NCI-H2171 treated with DMSO at 0.1 percent for 48 hours (cell line): Measurements from ENCODE around the gene FOXP2.
"Not testable (repeated sequence)": the region's sequence is repeated elsewhere in the genome, so short reads cannot be mapped to it uniquely, and the experiment has no call there.

Experiments used
- DNase-seq: peaks from one replicate; lab custom pipeline; 2025; lab: John Stamatoyannopoulos, UW

FOXP2 gene

DNA sequence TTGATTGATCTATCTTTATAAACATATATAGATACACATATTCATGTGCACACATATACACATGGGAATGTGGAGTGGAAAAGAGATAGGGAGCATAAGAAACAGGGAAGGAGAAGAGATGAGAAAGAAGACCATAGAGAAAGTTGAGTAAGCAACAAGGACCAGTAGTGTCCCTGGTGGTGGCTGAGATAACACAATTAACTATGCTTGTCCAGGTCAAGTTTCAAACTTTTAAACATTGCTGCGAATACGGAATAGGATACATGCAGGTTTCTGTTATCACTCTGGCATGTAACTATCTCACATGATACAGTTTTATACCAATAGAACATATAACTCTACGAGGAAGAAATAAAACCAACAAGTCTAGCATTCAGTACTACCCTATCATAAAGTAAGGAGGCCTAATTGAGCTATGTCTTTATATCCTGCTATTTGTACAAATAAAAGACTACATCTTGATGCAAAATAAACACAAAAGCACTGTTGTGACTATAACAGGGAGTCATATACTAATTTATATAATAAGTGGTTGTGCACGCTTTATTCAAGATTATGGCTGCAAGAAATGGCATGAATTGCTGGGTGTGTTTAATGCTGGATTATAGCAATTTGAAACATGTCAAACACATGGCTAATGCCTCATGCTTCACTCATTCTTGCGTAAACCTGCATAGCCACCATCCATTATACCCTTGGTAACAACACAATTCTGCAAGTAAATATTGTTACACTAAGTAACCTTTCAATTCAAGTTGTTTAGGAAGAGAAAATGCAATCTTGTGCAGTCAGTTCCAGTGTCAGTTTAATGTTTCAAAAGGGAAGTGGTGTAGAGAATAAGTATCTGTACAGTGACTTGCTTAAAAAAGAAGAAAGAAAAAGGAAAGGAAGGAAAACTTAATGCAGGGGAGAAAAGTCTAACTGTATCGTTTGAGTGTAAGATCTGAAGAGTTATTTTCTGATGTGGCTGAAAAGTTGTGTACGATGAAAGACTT, 8.2 kb downstream of the FOXP2 start:
- peak; percentile 36 for DNase-seq

DNA sequence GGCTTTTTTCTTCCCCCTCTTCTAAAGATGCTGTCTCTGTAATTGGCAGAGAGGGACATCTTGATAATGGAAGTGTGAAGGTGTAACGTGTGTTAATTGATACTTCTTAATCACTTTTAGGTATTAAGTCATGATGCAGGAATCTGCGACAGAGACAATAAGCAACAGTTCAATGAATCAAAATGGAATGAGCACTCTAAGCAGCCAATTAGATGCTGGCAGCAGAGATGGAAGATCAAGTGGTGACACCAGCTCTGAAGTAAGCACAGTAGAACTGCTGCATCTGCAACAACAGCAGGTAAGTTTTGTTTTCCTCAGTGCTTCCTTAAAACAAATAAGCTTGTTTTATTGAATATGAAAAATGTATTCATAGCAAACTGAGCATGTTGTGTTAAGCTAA, 11.8 kb downstream of the FOXP2 start:
- no peak for DNase-seq

DNA sequence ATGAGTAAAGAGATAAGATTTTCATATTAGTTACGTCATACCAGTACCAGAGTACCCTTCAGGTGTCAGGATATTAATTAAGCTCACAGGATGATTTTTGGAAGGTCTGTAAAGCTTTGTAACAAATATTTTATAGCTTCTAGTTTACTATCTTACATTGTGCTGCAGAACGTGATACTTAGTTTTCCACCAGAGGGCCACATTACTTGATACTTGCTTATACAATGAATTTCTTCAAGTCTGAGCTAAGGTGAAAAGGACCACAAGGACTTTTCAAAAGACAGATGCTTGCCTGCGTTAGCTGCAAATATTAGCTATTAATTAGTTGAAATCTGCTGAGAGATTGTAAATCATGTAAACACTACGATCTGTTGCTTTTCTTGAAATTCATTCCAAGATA, 12.2 kb downstream of the FOXP2 start:
- peak; percentile 66 for DNase-seq

DNA sequence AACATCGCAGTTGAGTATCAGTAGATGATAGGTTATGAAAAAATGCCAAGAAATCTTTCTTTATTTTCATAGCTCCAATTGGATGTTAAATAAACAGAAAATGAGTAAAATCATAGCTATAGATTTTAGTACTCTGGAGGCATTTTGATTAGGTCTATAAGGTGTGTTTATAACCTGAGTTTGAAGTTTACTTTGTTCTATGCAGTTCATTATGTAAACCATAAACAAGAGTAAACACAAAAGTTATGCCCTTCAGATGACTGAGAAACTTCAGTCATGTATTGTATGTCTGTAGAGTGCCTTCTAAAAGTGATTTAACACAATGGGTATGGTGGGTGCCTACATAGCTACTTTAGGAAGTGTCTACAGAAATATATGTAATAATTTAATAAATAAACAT, 13.6 kb downstream of the FOXP2 start:
- DNase-seq, result no peak

DNA sequence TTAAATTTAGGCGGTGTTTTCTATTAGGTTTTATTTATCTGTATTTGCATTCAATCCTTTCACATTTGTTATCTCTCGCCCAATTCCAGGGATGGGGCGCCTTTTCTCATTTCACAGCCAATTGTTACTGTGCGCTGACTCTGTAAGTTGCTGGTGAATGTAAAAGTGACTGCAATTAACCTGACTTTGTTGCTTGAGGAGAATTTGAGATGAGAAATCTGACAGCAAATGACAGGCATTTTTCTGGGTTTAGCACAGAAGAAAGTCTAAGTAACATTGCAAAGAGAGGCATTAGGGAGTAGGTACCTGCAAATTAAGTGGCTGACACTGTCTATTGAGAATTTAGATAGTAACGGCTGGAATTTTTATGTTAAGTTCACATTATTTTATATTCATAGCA, 16.6 kb downstream of the FOXP2 start:
- DNase-seq, result no peak

DNA sequence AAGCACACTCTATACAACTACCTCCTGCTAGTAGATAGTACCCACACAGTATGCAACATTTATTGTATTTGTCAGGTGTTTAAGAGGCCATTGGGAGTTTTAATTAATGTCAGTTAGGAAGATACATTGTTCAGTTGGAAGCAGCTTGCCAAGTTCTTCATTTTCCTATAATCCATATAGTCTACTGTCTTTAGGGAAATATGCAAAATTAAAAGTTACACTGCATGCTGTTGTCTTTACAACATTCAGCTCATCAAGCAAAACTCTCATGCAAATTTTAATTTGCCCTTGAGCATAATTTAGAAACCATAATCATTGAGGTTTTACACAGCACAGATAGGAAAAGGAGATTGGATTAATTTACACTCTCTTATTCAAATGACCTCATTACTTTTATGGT, 17.4 kb downstream of the FOXP2 start:
- peak; percentile 37 for DNase-seq

DNA sequence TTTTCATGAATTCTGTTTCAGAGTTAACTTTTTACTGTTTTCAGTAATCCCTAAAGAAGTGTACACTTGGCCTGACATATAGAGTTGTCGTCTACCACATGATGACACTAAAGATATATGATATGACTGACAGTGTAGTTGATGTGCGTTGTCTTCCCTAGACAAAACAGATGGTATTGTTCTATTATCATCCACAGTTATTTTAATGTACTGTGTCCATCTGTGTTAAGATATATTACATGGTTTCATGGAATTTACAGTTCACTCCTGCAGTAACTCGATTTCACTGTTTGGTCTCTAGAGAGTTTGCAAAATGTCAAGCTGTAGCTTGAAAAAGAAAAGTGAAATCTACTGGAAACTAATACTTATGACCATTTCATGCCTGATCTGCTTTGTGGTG, 18.1 kb downstream of the FOXP2 start:
- DNase-seq, result peak; percentile 93

DNA sequence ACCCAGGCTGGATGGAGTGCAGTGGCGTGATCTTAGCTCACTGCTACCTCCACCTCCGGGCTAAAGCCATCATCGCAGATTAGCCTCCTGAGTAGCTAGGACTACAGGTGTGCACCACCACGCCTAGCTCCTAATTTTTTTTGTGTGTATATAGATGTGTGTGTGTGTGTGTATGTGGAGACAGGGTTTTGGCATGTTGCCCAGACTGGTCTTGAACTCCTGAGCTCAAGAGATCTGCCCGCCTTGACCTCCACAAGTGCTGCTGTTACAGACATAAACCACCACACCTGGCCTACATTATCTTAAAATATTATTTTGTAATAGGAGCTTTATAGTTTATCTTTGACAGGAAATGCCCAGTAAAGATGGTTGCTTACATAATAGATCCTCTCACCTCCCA, 25.0 kb downstream of the FOXP2 start:
- DNase-seq, result peak; percentile 22

DNA sequence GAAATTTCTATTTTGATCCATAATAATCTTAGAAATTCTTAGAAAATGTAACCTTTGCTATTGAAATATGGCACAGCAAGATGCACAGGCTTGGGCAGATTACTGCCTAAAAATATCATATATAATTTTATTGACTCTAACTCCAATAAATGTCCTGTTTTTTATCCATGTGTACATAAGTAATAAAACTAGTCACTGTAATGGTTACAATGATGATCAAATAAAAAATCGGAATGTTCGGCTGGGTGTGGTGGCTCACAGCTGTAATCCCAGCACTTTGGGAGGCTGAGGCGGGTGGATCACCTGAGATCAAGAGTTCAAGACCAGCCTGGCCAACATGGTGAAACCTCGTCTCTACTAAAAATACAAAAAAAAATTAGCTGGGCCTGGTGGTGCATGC, 26.3 kb downstream of the FOXP2 start:
- DNase-seq, result not testable (repeated sequence)

DNA sequence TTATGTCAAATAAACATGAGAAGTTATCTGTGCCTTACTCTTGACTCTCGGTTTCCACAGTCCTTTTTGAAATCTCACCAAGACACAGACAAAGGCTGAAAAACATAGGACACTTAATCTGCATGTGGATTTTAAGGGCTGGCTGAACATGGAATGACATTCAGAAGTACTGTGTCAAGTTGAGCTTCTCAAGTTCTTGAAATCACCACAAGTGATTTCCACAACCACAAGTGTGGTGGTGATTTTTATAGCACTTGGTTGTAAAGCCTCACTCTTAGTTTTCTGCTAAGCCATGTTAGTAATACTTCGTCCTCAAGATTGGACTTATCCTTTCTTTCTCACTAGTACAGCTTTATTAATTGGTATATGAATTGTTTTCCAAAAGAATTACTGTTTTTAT, 29.6 kb downstream of the FOXP2 start:
- no peak for DNase-seq

DNA sequence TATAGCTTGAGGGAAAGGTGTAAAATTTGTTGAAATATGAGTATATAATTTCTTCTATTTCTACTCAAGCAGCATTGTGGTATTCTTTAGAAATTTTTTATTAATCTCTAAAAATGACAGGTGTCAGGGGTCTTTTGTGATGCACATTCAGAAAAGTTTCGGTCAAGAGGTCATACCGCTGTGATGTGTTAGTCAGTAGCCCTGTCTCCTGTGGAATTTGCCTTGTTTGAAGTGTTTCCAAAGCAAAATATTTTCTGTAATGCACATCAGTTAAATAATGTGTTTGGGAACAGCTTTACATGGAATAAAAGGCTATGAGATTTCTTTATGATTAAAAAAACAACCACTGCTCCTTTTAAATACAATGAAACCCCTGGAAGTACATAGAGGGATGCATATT, 35.8 kb downstream of the FOXP2 start:
- no peak for DNase-seq

DNA sequence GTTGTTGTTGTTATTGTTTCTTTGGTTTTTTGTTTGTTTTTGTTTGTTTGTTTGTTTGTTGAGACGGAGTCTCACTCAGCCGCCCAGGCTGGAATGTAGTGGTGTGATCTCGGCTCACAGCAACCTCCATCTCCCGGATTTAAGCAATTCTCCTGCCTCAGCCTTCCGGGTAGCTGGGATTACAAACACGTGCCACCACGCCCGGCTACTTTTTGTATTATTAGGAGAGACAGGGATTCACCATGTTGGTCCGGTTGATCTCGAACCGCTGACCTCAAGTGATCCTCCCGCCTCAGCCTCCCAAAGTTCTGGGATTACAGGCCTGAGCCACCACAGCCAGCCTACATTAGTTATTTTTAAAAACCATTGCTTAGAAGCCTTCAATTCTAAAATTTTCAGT, 45.0 kb downstream of the FOXP2 start:
- no peak for DNase-seq

DNA sequence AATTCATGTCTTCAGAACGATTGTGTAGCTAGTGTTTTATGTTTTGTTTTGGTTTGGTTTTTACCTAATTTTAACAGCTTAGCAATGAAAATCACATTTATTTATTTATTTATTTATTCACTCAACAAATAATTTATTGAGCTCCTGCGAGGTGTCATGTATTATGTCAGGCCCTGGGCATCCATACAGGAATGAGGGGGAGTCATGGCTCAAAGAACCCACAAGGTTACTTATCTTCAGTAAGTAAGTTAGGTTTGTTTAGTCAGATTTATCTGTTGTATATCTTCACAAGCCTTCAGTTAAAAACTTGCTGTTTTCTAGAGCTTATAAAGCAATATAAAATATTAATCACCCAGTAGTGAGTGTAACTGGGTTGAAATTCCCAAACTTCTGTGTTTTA, 45.4 kb downstream of the FOXP2 start:
- no peak for DNase-seq

DNA sequence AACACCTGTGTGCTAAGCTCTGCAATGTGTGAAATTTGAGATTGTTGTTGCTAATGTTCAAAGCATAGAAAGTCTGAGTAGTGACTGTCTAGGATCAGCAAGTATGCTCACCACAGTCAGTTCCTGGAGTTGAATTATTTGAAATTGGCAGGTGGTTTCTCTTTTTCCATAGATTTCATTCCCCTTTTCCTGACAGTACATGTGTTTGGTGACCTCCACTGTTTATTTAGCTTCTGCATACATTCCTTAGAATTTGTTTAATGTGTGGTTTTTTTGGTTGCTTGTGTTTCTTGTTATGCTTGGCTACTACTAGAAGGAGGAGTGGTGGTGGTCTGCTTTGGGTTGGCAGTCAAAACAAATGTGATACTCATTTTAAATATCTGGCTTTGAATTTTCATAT, 52.3 kb downstream of the FOXP2 start:
- no peak for DNase-seq

DNA sequence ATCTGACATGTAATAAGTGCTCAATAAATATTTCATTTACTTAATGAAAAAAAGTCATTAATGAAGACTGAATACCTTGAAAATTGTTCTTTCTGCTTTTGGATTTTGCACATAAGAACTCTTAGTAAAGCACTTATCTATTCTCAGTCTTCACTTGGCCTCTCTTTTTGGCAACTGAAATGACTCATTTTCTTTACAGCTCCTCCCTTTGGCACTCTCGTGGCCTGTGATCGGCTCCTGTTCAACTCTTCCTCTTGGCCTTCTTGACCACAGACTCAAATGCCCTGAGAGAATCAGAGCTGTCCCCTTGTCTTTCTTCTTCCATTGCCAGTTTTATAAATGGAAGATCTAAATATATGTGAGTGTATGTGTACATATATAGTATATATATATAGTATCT, 54.2 kb downstream of the FOXP2 start:
- DNase-seq, result no peak

DNA sequence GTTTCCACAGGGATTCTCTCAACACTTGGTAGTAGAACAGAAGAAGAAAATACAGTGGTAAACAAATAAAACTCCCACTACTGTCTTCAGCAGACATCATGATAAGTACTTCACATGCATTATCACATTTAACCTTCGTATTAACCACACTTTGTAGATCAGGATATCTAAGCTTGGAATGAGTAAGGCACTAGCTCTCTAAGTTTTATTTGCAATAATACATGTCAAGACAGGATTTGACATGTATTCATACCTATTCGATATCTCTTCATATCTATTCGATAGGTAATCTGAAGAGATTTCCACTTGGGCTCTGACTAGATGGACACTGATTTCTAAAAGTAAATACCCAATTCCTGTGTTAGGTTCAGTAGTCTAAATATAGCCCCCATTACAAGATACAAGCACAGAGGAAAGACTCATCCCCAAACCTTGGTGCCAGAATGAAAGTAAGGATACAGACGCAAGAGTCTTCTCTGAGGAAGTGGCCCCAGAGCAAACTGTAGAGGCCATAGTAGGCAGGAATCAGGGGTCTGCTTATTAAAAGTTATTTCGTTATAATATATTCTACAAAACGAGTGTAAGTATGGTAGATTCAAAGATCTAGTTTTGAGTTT, 58.4 kb downstream of the FOXP2 start:
- no peak for DNase-seq

DNA sequence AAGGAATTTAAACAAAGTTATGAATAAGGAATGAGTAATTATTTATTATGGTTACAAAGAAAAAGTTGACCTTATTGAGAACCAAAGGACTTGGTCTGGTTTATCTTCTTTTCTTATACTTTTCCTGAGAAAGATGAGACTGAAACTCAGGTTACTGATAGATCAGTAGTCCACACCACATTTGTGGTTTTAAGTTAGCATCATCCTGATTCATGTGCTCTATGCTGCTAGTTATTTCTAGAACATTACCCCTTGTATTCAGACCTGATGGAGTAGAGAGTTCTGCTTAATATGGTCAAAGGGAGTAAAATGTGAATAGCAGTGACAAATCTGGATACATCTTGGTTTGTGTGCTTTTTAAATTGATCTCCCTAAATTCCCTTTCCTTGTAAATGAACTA, 63.8 kb downstream of the FOXP2 start:
- no peak for DNase-seq

DNA sequence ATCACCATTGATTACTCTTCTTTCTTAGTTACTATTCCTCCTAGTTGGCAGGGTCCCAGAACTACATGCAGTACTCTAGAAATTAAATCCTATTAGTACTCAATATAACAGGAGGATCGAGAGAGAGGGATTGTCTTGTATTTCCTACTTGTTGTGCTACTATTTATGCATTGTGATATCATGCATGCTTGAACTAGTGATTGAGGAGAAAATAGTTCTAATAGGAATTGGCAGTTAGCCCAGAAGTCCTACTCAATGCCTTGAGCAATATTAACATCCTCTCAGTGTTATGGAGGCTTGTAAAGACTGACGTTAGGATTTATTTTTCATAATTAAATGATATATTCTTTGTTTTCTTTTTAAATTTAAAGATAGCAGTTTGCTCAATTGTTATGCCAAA, 67.4 kb downstream of the FOXP2 start:
- peak; percentile 80 for DNase-seq

DNA sequence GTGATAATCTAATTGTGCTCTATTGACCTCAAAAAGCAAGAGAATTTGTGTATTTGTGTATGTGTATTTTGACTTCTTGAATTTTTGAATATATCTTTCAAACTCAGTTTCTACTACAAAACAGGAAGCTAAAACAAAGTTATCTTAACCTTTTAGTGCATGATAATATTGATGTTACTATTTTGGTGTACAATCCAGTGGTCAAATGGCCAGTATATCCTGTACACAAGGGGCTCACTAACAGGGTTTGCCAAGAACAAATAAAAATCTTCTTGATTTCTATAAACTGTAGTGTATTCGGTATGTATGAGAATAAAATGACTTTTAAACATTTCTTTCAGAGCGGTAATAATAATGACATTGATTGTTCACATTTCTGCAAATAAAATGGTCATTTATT, 69.6 kb downstream of the FOXP2 start:
- no peak for DNase-seq

DNA sequence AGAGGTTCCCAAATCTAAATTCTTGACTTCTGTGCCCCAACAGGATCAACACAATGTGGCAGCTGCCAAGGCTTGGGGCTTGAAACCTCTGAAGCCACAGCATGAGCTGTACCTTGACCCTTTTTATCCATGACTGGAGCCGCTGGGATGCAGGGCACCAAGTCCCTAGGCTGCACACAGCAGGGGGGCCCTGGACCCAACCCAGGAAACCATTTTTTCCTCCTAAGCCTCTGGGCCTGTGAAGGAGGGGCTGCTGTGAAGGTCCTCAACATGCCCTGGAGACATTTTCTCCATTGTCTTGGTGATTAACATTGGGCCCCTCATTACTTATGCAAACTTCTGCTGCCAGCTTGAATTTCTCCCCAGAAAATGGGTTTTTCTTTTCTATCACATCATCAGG, 72.6 kb downstream of the FOXP2 start:
- no peak for DNase-seq

DNA sequence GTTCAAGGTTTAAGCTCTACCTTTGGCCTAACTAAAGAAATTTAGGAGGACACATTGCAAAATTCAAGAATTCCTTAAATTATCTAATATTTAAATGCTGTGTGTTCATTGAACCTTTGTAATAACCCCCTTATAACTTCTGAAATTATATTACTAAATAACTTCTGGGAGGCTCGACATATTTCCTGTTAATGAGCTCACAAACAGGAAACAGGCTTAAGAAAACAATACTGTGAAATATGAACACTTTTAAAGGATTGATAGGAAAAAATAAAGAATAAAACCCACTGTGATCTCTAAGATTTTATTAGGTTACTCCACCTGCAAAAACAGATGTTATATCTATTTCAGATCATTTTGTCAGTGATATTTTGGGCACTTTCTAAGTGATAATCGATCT, 74.1 kb downstream of the FOXP2 start:
- DNase-seq, result no peak

DNA sequence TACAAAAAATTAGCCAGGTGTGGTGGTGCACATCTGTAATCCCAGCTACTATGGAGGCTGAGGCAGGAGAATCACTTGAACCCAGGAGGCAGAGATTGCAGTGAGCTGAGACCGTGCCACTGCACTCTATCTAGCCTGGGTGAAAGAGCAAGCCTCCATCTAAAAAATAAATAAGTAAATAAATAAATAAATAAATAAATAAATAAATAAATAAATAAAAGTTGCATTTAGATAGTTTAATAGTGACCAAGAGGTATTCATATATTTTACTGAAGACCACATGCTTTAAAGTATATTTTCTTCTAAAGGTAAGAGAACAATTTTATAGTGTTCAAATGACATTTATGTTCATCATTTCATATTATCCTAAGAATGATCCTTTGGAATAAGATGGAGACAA, 82.9 kb downstream of the FOXP2 start:
- not testable (repeated sequence) for DNase-seq

DNA sequence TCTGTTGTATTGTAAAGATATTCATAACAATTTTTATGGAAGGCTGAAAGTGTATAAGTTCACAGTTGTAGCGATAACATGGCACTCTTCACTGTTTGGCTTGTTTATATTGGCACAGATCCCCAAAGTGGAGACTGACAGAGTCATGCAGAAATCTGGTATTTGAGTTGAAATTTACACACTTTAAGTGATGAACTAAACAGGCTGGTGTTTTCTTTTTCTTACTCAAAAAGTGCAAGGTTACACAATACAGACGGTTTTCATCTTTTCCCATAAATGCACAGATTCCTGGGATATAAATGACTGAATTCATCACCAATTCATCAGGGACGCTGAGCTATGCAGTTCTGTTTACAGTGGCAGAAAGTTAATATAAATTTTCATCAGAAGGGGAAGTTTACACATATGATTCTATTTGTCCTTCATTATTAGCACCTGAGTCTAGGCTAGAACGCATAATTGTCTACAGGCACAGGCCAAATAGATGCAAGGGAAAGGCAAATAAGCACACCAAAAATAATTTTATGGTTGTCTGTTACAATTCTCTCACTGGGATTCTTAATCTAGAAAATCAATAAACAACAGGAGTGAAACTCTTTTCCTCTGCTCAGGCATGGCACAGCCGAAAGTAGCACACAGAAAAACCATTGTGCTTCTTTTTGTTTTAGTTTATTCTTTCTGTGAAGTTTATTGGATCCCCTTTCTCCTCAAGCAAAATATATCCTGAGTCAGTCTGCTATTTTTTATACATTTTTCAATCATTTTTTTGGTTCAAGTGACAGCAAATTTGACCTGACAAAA, 88.0 kb downstream of the FOXP2 start:
- DNase-seq, result no peak
